Measurements from ENCODE around the gene GRIA3. TPM values are rescaled to one million over a fixed set of nuclear protein-coding genes. Genes with fewer than 3 reads are reported as not detected.

The GRIA3 gene
- total RNA-seq, 2 experiments from 2014 or later = not detected

- H3K36me3 Mint-ChIP-seq = peaks cover 1% of the 10 kb centered on the region
- no peaks in the 10 kb centered on the region for H3K9me3 Mint-ChIP-seq
- H3K4me1 Mint-ChIP-seq = no peaks in the 10 kb centered on the region
- no peak overlapping the region for H3K27ac Mint-ChIP-seq
- DNase-seq = no peak
- H3K4me3 Mint-ChIP-seq = no peak overlapping the region
- peaks cover 41% of the 10 kb centered on the region for H3K27me3 Mint-ChIP-seq
These were observed 2.7 kb upstream of the GRIA3 start for GRCh38 chrX:123181233-123181914.

- Mint-ChIP-seq H3K4me3 (peak overlapping the region; percentile 7), H3K27ac (no peak overlapping the region), H3K36me3 (peaks cover 1% of the 10 kb centered on the region), H3K9me3 (no peaks in the 10 kb centered on the region), H3K4me1 (no peaks in the 10 kb centered on the region), H3K27me3 (peaks cover 53% of the 10 kb centered on the region)
- DNase-seq = no peak
These were observed 793 bp downstream of the GRIA3 start for GRCh38 chrX:123184866-123185276.

GRCh38 chrX:123185721-123186120 is 1.6 kb downstream of the GRIA3 start:
- no peak for DNase-seq
- H3K27me3 Mint-ChIP-seq = peaks cover 56% of the 10 kb centered on the region
- no peak overlapping the region for H3K27ac Mint-ChIP-seq
- H3K4me3 Mint-ChIP-seq = no peak overlapping the region
- no peaks in the 10 kb centered on the region for H3K9me3 Mint-ChIP-seq
- H3K36me3 Mint-ChIP-seq = peaks cover 1% of the 10 kb centered on the region
- no peaks in the 10 kb centered on the region for H3K4me1 Mint-ChIP-seq

GRCh38 chrX:123186801-123187200 is 2.7 kb downstream of the GRIA3 start:
- Mint-ChIP-seq H3K4me1 (no peaks in the 10 kb centered on the region), H3K27ac (no peak overlapping the region), H3K36me3 (peaks cover 1% of the 10 kb centered on the region), H3K9me3 (no peaks in the 10 kb centered on the region), H3K27me3 (peaks cover 55% of the 10 kb centered on the region), H3K4me3 (no peak overlapping the region)
- no peak for DNase-seq

DNA sequence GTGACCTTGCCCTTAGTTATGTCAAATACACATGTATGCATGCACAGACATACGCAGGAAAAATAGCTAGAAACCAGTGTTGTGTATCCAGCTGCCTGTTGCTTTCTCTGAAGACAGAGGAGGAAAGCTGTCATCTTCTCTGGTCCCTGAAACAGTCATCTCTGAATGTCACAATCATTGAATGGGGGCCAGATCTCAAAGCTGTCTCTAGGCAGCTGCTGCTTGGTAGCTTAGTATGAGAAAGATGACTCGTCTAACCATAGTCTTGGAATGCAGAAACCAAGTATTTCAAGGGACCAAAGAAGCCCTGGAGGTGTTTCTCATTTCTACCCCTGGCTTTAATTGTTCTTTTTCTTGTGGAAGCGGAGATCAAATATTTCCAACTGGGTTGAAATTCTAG is 4.0 kb downstream of the GRIA3 start:
- no peaks in the 10 kb centered on the region for H3K9me3 Mint-ChIP-seq
- H3K27ac Mint-ChIP-seq = no peak overlapping the region
- no peaks in the 10 kb centered on the region for H3K4me1 Mint-ChIP-seq
- H3K27me3 Mint-ChIP-seq = peaks cover 47% of the 10 kb centered on the region
- no peak overlapping the region for H3K4me3 Mint-ChIP-seq
- no peak for DNase-seq
- peaks cover 1% of the 10 kb centered on the region for H3K36me3 Mint-ChIP-seq

DNA sequence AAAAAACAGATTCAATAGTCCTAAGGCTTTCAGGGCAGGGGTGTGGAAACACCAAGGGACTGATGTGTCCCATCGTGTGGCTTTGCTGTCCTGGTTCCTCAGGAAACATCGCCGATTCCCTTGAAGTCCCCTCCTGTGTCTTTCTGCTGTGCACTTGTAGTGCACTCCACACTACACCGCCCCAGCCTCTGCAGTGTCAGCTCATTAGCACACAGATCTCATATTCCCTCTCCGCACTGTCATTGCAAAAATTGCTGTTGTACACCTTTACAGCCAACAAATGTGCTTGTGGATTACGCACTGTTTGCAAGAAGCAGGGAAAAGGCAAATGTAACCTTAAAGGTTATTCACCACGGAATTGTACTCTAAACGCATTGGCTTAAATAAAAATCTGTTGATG is 5.3 kb downstream of the GRIA3 start:
- H3K36me3 Mint-ChIP-seq = no peaks in the 10 kb centered on the region
- no peaks in the 10 kb centered on the region for H3K9me3 Mint-ChIP-seq
- no peak for DNase-seq
- H3K4me3 Mint-ChIP-seq = no peak overlapping the region
- peaks cover 34% of the 10 kb centered on the region for H3K27me3 Mint-ChIP-seq
- no peak overlapping the region for H3K27ac Mint-ChIP-seq
- H3K4me1 Mint-ChIP-seq = no peaks in the 10 kb centered on the region

- no peak overlapping the region for H3K4me3 Mint-ChIP-seq
- no peak overlapping the region for H3K27ac Mint-ChIP-seq
- DNase-seq = no peak
- no peaks in the 10 kb centered on the region for H3K36me3 Mint-ChIP-seq
- H3K4me1 Mint-ChIP-seq = no peaks in the 10 kb centered on the region
- peaks cover 29% of the 10 kb centered on the region for H3K27me3 Mint-ChIP-seq
- H3K9me3 Mint-ChIP-seq = no peaks in the 10 kb centered on the region
These were observed 6.0 kb downstream of the GRIA3 start for GRCh38 chrX:123190096-123190495.

GRCh38 chrX:123193101-123193500 is 9.0 kb downstream of the GRIA3 start:
- peaks cover 4% of the 10 kb centered on the region for H3K27me3 Mint-ChIP-seq
- H3K4me3 Mint-ChIP-seq = no peak overlapping the region
- no peak for DNase-seq
- H3K27ac Mint-ChIP-seq = no peak overlapping the region
- H3K9me3 Mint-ChIP-seq = no peaks in the 10 kb centered on the region
- no peaks in the 10 kb centered on the region for H3K36me3 Mint-ChIP-seq
- no peaks in the 10 kb centered on the region for H3K4me1 Mint-ChIP-seq

GRCh38 chrX:123199338-123199737 is 15.3 kb downstream of the GRIA3 start:
- Mint-ChIP-seq H3K27ac (no peak overlapping the region), H3K9me3 (no peaks in the 10 kb centered on the region), H3K4me1 (no peaks in the 10 kb centered on the region), H3K4me3 (no peak overlapping the region), H3K27me3 (no peaks in the 10 kb centered on the region), H3K36me3 (no peaks in the 10 kb centered on the region)
- no peak for DNase-seq

- Mint-ChIP-seq H3K9me3 (no peaks in the 10 kb centered on the region), H3K36me3 (no peaks in the 10 kb centered on the region), H3K27ac (no peak overlapping the region), H3K27me3 (no peaks in the 10 kb centered on the region), H3K4me1 (no peaks in the 10 kb centered on the region), H3K4me3 (no peak overlapping the region)
- no peak for DNase-seq
These were observed 17.6 kb downstream of the GRIA3 start for GRCh38 chrX:123201720-123202119.

- Mint-ChIP-seq H3K4me1 (no peaks in the 10 kb centered on the region), H3K9me3 (no peaks in the 10 kb centered on the region), H3K4me3 (no peak overlapping the region), H3K36me3 (no peaks in the 10 kb centered on the region), H3K27me3 (no peaks in the 10 kb centered on the region), H3K27ac (no peak overlapping the region)
- no peak for DNase-seq
These were observed 18.4 kb downstream of the GRIA3 start for GRCh38 chrX:123202523-123202922.

GRCh38 chrX:123203772-123204171 is 19.7 kb downstream of the GRIA3 start:
- no peaks in the 10 kb centered on the region for H3K9me3 Mint-ChIP-seq
- no peak for DNase-seq
- no peaks in the 10 kb centered on the region for H3K27me3 Mint-ChIP-seq
- H3K4me1 Mint-ChIP-seq = no peaks in the 10 kb centered on the region
- H3K36me3 Mint-ChIP-seq = no peaks in the 10 kb centered on the region
- no peak overlapping the region for H3K4me3 Mint-ChIP-seq
- no peak overlapping the region for H3K27ac Mint-ChIP-seq

GRCh38 chrX:123206176-123206575 is 22.1 kb downstream of the GRIA3 start:
- no peak for DNase-seq
- Mint-ChIP-seq H3K27me3 (no peaks in the 10 kb centered on the region), H3K27ac (no peak overlapping the region), H3K36me3 (no peaks in the 10 kb centered on the region), H3K9me3 (no peaks in the 10 kb centered on the region), H3K4me3 (no peak overlapping the region), H3K4me1 (no peaks in the 10 kb centered on the region)

DNA sequence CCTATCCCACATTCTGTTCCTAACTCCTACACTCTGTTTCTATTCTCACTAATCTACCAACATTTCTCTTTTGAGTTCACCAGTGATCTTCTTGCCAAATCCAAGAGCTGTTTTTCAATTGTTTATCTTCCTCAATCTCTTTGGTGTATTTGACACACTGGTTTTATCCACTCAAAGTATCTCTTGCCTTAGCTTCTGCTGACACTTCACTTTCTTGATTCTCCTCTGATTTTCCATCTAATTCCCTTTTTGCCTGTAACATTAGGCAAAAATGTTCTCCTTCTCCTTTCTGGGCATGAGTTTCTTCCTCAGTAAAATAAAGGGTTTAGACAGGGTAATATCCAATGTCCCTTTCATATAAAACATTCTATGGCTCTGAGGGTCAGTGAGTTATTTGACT is 26.2 kb downstream of the GRIA3 start:
- Mint-ChIP-seq H3K27ac (no peak overlapping the region), H3K4me1 (no peaks in the 10 kb centered on the region), H3K36me3 (no peaks in the 10 kb centered on the region), H3K27me3 (no peaks in the 10 kb centered on the region), H3K9me3 (no peaks in the 10 kb centered on the region), H3K4me3 (no peak overlapping the region)
- DNase-seq = no peak

DNA sequence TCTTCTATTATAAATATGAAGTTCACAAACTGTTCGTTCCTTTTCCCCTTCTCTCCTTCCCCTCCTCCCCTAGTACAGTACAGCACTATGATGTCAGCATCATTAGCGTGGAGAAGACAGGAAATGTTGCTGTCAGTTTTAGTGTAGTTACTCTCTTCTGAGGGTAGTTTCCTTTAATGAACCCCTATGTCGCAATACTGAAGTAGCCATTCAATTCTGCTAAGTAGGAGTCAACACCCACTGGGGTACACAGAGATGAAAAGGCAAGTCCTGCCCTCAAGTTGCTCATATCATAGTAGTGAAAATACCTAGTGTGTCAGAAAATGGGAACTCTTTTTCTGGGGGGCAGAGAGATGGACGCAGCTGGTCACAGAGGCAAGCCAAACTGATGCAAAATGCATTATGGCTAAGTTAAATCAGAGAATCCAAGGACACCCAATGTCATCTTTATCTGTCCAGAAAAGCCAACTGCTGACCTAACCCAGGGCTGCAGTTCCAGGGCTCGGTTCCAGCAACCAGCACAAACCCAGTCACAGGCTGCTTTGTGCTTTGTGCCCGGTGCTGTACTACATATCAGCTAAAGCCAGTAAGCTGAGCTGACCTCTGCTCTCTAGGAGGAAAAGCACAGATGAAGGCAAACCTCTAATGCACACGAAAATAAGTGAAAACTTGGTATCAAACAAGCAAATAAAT is 31.5 kb downstream of the GRIA3 start:
- Mint-ChIP-seq H3K36me3 (no peaks in the 10 kb centered on the region), H3K27ac (no peak overlapping the region), H3K4me1 (no peaks in the 10 kb centered on the region), H3K9me3 (no peaks in the 10 kb centered on the region), H3K4me3 (no peak overlapping the region), H3K27me3 (no peaks in the 10 kb centered on the region)
- no peak for DNase-seq

DNA sequence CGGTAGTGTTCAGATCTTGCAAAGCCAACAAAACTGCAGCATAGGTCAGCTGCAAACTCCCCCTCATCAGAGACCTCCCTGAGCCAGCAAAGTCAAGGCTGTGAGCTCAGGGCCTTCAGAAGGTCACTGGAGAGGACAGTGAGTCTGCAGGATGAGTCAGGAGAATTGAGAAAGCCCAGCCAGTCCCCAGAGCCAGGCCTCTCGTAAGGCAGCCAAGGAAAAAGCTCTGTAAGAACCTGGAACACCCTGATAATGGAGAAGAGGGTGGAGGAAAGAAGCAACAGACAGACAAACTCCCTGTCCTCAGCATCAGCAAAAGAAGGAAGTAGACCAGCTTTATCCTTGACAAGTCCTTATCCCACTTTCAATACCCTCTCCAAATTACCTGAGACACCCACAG is 33.0 kb downstream of the GRIA3 start:
- Mint-ChIP-seq H3K4me3 (no peak overlapping the region), H3K36me3 (no peaks in the 10 kb centered on the region), H3K9me3 (no peaks in the 10 kb centered on the region), H3K4me1 (no peaks in the 10 kb centered on the region), H3K27ac (no peak overlapping the region), H3K27me3 (no peaks in the 10 kb centered on the region)
- DNase-seq = no peak
